Kidney tubule cell (primary cell): ENCODE measurements around the gene BUD13.
"Not testable (repeated sequence)": the region's sequence is repeated elsewhere in the genome, so short reads cannot be mapped to it uniquely, and the experiment has no call there.

Source experiments
- DNase-seq: peaks from one replicate; pipeline ENCODE4 v3.0.0-alpha.2; 2018; ENCODE audit warnings: low spot score

Gene BUD13

DNA sequence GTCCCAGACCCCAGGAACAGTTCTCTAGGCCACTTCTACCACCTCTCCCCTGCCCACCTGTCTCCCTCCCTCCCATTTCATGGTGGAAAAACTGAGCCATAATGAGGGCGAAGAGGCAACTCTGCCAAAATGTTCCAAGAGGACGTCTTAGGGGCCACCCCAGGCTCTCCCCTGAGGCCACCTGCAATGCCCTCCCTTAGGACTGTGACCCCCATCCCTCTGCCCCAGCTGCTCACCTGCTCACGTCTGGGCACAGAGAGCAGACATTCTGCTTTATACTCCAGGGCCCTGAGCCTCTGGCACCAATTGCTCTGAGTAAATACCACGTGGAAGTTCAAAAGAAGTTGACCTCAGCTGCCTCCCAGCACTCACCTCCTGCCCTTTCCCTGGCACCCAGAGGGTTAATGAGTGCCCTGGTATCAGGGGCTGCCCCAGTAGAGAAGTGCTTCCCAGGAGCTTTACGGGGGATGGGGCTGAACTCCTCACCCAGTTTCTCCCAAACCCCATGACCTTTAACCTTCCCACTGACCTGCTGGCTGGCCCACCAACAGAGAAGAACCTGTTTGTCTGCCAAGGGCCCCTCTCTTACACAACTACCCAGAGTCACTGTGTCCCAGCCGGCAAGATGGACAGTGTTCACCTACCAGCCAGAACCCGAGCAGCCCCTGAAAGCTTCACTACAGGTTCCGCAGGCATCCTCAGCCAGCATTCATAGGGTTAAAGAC is 19.5 kb upstream of the BUD13 start:
- no peak for DNase-seq

DNA sequence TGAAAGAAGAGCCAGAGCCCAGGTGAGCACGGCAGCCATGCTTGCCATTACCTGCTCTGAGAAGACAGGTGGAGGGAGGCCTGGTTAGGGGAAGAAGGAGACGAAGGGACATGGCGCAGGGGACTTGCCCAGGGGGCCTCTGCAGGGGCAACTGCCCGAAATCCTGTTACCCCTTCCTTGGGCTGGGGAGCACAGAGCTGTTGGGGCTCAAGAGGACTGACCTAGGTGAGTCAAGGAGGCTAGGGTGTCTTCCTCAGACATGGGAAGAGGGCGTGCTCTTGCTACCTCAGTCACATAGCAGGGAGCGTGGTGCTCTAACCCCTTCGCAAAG is 19.0 kb upstream of the BUD13 start, which contains the start of gene APOA5:
Gene APOA5 (minus strand): TSS at position 67 of the 331 bp plus-strand sequence. CDS start 19 bp downstream, at position 48.
- DNase-seq = no peak

DNA sequence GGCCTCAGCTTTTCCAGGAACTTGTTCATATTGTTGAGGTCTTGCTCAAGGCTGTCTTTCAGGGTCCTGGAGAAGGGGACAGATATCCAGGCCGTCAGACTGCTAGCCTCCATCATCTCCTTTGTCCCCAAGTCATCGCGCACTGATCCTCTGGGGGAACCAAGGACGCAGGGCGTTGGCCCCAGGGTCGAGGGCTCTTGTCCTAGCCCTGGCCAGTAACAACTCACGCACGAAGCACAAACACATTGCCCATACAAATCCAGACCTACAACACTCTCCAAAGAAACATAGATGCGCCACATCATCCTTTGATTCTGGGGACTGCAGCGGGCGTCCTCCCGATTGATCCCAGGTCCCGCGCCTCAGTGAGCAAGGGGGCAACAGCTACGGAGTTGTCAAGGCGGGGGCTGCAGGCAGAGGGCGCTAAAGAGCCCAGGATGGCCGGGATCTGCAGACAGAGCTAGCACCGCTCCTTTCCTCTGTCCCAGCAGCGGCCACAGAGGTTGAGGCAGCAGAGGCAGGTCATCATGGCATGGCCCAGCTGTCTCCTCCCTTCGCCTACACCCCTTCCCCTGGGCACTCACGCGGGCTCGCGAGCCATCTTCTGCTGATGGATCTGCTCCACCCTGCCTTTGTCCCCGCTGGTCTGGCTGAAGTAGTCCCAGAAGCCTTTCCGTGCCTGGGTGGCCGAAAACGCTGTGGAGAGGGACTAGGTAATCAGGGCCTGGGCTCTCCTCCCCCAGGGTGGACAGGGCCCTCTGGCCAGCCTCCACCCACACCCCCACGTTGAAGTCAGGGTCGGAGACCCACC is 18.4 kb upstream of the BUD13 start:
- DNase-seq = peak; percentile 64

- no peak for DNase-seq
These were observed 17.6 kb upstream of the BUD13 start for GRCh38 chr11:116790167-116791001.

DNA sequence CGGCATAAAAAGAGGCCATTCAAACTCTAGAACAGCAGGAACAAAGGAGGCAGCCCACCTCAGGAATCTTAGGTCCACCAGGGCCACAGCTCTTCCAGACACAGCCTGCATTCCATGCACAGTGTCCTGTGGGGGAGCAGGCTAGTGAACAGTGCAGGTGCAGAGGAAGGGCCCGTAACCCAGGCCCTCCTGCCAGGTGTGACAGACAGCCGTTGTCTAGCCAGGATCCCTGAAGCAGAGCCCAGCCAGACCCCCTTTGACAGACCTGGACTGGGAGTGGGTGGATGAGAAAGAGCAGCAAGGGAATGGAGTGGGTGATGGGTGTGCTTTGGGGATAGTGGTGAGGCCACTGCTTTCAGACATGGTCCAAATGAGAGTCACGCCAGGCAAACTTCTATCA is 16.2 kb upstream of the BUD13 start:
- no peak for DNase-seq

GRCh38 chr11:116788534-116788933 is 15.7 kb upstream of the BUD13 start:
- DNase-seq = no peak

- peak; percentile 70 for DNase-seq
These were observed 15.1 kb upstream of the BUD13 start, which contains the start of gene ZPR1 for GRCh38 chr11:116787786-116788486. Gene ZPR1, minus strand, starts transcription at chr11:116788023. Its CDS starts 33 bp downstream, at chr11:116787990.

- peak; percentile 32 for DNase-seq
These were observed 14.6 kb upstream of the BUD13 start for GRCh38 chr11:116787436-116787785.

GRCh38 chr11:116786966-116787365 is 14.2 kb upstream of the BUD13 start:
- no peak for DNase-seq

DNA sequence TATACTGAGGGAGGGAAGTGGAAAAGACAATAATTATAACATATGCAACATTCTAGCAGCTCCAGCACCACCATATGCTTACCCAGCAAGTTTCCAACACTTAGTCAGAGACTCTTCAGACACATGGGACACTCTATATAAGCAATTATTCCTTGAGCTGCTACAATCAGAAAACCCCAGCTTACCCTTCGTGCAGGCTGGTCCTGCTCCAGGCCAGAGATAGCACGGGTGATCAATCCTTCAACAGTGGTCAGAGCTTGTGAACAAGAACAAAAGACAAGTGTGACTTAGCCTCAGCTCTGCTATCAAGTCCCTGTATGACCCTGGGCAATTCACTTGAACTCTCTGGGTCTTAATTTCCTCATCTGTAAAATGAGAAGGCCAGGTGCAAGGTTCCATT is 13.5 kb upstream of the BUD13 start:
- DNase-seq = no peak

GRCh38 chr11:116782728-116783127 is 9.9 kb upstream of the BUD13 start:
- no peak for DNase-seq

GRCh38 chr11:116778556-116778955 is 5.8 kb upstream of the BUD13 start:
- no peak for DNase-seq

GRCh38 chr11:116777056-116777455 is 4.3 kb upstream of the BUD13 start:
- no peak for DNase-seq

DNA sequence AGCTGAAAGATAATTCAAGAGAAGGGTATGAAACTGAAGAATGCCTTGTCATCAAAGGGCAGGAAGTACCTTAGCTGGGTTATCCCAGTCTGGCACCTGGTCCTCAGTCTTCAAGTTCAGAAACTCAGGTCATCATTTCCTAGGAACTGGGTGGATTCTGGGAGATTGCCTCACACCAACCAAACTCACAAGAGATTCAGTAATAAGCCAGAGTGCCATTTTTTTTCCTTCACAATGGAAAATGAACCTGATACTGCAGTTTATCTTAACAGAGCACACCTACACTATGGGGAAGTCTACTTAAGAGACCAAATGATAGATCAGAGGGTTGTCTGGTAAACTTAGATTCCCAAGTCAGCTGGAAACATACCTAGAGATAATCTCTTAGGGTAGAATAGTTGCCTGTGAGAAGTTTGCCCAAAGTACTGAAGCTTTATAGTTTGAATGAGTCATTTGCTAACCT is 3.8 kb upstream of the BUD13 start:
- DNase-seq = no peak

GRCh38 chr11:116775975-116776374 is 3.2 kb upstream of the BUD13 start:
- no peak for DNase-seq

GRCh38 chr11:116774661-116775060 is 1.9 kb upstream of the BUD13 start:
- DNase-seq = no peak

DNA sequence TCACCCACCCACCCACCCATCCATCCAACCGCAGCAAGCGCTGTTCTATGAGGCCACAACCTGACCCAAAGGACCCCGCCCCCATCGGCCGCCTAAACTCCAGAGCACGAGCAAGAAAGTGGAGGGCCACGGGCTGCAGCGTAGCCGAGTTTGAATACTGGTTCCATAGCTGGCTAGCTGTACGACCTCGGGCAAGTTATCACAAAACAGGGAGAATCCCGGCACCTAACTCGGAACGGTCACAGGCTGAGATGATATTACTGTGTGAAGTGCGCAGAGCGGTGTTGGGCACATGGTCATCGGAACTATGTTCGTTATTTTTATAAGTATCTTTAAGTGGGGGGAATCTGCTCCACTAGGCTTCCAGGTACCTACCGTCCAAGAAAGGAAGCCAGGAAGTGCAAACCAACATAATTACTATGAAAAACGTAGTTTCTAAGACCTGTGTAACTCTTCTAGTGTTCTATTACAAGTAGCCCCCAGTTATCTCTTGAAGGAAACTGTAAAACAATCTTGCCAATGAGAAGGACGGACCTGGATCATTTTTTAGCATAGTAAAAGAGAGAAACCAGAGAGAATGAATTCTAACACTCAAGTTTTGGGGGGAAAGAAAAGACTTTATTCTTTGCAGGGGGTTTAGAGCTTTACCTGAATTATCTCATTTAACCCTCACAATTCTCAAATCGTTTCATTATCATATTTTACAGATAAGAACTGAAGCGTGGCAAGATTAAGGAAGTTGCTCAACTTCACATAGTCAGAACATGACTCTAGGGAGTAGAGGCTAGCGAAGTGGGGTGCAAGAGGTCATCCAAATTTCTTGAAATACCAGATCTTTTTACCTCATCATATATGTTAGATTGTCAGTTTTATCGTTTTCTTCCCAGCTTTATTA is 663 bp upstream of the BUD13 start:
- peak; percentile 26 for DNase-seq

DNA sequence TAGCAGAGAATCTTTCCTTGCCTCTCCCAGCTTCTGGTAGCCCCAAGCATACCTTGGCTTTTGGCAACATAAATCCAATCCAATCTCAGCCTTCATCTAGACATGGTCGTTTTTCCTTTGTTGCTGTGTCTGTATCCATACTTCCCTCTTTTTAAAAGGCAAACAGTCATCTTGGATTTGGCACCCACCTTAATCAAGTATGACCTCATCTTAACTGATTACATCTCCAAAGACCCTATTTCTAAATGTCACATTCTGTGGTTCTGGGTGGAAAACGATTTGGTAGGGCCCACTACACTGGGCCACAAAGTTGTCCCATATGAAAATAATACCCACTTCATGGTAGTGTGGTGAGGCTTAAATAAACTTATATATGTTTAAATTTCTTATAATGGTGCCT is 852 bp downstream of the BUD13 start:
- no peak for DNase-seq

DNA sequence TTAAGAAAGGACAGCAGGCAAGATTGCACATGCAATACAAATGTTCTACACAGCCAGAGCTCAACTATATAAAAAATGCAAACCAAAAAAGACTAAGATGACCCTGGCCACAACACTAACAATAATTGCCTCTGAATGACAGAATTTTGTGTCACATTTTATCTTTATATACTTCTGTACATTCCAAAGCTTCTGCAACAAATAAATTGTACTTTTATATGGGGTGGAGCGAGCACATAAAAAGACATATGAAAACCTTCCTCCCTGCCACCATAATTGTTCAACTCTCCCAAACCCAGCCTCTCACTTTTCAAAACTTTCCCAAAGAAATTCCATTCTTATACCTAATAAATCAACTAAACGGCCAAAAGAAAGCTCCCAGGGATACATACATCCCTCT is 10.7 kb downstream of the BUD13 start:
- DNase-seq = no peak

DNA sequence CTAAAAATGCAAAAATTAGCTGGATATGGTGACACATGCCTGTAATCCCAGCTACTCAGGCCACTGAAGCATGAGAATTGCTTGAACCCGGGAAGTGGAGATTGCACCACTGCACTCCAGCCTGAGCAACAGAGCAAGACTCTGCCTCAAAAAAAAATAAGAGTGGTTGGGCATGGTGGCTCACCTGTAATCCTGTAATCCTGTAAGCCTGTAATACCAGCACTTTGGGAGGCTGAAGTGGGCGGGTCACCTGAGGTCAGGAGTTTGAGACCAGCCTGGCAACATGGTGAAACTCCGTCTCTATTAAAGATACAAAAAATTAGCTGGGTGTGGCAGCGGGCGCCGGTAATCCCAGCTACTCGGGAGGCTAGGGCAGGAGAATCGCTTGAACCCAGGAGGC is 16.7 kb downstream of the BUD13 start:
- not testable (repeated sequence) for DNase-seq
